Vagina (tissue), 2 donors: ENCODE results near the gene UBE2I.

ENCODE experiments used
- CTCF ChIP-seq, 3 experiments: fragments of 450-650 bp in 2 of 3; fragments of 200-600 bp in 1 of 3; sonication (generic) in 1 of 3; IDR thresholded peaks; one replicate each; pipeline ENCODE4 v1.5.1; 2017 to 2019; ENCODE audit warnings: antibody characterized with exemption in 3 of 3, mild to moderate bottlenecking in 2 of 3, moderate library complexity in 2 of 3
- POLR2AphosphoS5 ChIP-seq, 2 donors: sonication (generic); formaldehyde crosslinking; IDR thresholded peaks; one replicate each; pipeline ENCODE4 v1.9.0; 2017; ENCODE audit warnings: antibody characterized with exemption in 2 of 2, mild to moderate bottlenecking in 2 of 2, low read depth in 1 of 2; ENCODE audit not compliant: insufficient read depth in 1 of 2

- TF ChIP-seq CTCF (IDR thresholded peaks at IDR 0.05) (no peak), POLR2AphosphoS5 (IDR thresholded peaks at IDR 0.05; ENCODE audit: insufficient read depth in 1 of 2, low read depth in 1 of 2) (no peak)
These were observed 8.2 kb downstream of the UBE2I start for GRCh38 chr16:1317479-1318267.
